ENCODE data around the gene UGT1A7. TPM values are rescaled to one million over a fixed set of nuclear protein-coding genes. Genes with fewer than 3 reads are reported as not detected.

Gene UGT1A7
- polyA plus RNA-seq, 1 donor (not counting 4 experiments of a cell fraction or from before 2014, with no cell fraction given), result 0.87 TPM

GRCh38 chr2:233803994-233804393 lies 122.3 kb downstream of the UGT1A7 start:
- TF ChIP-seq, protein P1, sequence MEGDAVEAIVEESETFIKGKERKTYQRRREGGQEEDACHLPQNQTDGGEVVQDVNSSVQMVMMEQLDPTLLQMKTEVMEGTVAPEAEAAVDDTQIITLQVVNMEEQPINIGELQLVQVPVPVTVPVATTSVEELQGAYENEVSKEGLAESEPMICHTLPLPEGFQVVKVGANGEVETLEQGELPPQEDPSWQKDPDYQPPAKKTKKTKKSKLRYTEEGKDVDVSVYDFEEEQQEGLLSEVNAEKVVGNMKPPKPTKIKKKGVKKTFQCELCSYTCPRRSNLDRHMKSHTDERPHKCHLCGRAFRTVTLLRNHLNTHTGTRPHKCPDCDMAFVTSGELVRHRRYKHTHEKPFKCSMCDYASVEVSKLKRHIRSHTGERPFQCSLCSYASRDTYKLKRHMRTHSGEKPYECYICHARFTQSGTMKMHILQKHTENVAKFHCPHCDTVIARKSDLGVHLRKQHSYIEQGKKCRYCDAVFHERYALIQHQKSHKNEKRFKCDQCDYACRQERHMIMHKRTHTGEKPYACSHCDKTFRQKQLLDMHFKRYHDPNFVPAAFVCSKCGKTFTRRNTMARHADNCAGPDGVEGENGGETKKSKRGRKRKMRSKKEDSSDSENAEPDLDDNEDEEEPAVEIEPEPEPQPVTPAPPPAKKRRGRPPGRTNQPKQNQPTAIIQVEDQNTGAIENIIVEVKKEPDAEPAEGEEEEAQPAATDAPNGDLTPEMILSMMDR (optimal IDR thresholded peaks at IDR 0.05 in 1 of 3, IDR thresholded peaks at IDR 0.05 in 1 of 3, conservative IDR thresholded peaks at IDR 0.05 in 1 of 3; ENCODE audit: extremely low read depth in 1 of 3, insufficient read depth in 2 of 3, low read length in 3 of 3), result no peak
- TF ChIP-seq EZH2 (IDR thresholded peaks at IDR 0.05; ENCODE audit: low read length), result no peak
- DNase-seq (ENCODE audit: low read depth, low spot score), result no peak
- no peaks in the 10 kb centered on the region for H4K20me1 ChIP-seq (ENCODE audit: control insufficient read depth, extremely low read depth, insufficient read depth, low read length)
- no peak overlapping the region for H3K9ac ChIP-seq (ENCODE audit: control insufficient read depth, extremely low read depth, insufficient read depth, low read length)
- no peak for FAIRE-seq
- no peaks in the 10 kb centered on the region for H3K9me1 ChIP-seq (ENCODE audit: control insufficient read depth, extremely low read depth, insufficient read depth, low read length)
- H3K27ac ChIP-seq (ENCODE audit: control insufficient read depth, insufficient read depth, low read length), result no peak overlapping the region
- no peak overlapping the region for H3K4me3 ChIP-seq (ENCODE audit: control insufficient read depth in 2 of 3, extremely low read depth in 1 of 3, insufficient read depth in 2 of 3, low read depth in 1 of 3, low read length in 3 of 3)
- no peak overlapping the region for H2AFZ ChIP-seq (ENCODE audit: control insufficient read depth, low read length)
- H3K79me2 ChIP-seq (ENCODE audit: control insufficient read depth, insufficient read depth, low read length), result no peaks in the 10 kb centered on the region
- H3K9me3 ChIP-seq (ENCODE audit: control insufficient read depth, low read depth, low read length), result no peaks in the 10 kb centered on the region
- H3K4me1 ChIP-seq (ENCODE audit: control insufficient read depth, extremely low read depth, insufficient read depth, low read length), result peaks cover 5% of the 10 kb centered on the region
- no peak overlapping the region for H3K4me2 ChIP-seq (ENCODE audit: control insufficient read depth, extremely low read depth, insufficient read depth, low read depth, low read length)
- H3K36me3 ChIP-seq (ENCODE audit: control insufficient read depth in 2 of 2, extremely low read depth in 1 of 2, insufficient read depth in 2 of 2, low read length in 2 of 2), result no peaks in the 10 kb centered on the region
- dilution Hi-C loops (cut with MboI; ENCODE audit: extremely low pct_ligation_motif_present, low sequenced_read_pairs), result no loop called here
- peaks cover 10% of the 10 kb centered on the region for H3K27me3 ChIP-seq (ENCODE audit: control insufficient read depth, extremely low read depth, insufficient read depth, low read length)

DNA sequence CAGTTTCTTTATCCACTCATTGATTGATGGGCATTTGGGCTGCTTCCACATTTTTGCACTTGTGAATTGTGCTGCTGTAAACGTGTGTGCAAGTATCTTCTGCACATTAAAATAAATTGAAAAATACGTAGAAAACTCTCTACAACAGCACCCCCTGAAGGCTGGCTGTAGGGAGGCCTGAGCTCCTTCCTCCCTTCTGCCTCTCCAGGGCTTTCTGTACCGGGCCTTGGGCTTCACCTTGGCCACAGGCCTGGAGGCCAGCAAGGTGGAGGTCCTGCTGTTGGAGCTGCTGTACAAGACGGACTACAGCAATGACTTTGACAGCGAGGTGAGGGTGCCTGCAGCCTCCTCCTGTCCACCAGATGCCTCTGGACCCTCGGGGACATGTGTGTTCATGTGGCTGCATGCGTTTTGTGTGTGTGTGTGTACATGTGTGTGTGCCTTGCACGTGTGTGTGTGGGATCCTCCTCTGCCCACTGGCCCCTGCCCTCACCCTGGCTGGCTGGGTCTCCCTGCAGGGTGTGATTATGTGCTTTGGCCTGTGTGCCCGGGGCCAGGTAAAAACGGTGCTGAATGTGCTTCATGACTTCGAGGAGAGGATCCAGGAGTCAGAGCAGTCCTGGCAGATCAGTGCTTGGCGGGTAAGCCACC lies 125.6 kb downstream of the UGT1A7 start:
- no peak overlapping the region for H3K9ac ChIP-seq (ENCODE audit: control insufficient read depth, extremely low read depth, insufficient read depth, low read length)
- H3K4me3 ChIP-seq (ENCODE audit: control insufficient read depth in 2 of 3, extremely low read depth in 1 of 3, insufficient read depth in 2 of 3, low read depth in 1 of 3, low read length in 3 of 3), result no peak overlapping the region
- dilution Hi-C loops (cut with MboI; ENCODE audit: extremely low pct_ligation_motif_present, low sequenced_read_pairs), result no loop called here
- H3K4me2 ChIP-seq (ENCODE audit: control insufficient read depth, extremely low read depth, insufficient read depth, low read depth, low read length), result no peak overlapping the region
- no peaks in the 10 kb centered on the region for H3K79me2 ChIP-seq (ENCODE audit: control insufficient read depth, insufficient read depth, low read length)
- H3K27me3 ChIP-seq (ENCODE audit: control insufficient read depth, extremely low read depth, insufficient read depth, low read length), result peaks cover 14% of the 10 kb centered on the region
- H2AFZ ChIP-seq (ENCODE audit: control insufficient read depth, low read length), result no peak overlapping the region
- no peaks in the 10 kb centered on the region for H4K20me1 ChIP-seq (ENCODE audit: control insufficient read depth, extremely low read depth, insufficient read depth, low read length)
- FAIRE-seq, result no peak
- DNase-seq (ENCODE audit: low read depth, low spot score), result no peak
- H3K9me1 ChIP-seq (ENCODE audit: control insufficient read depth, extremely low read depth, insufficient read depth, low read length), result no peaks in the 10 kb centered on the region
- H3K36me3 ChIP-seq (ENCODE audit: control insufficient read depth in 2 of 2, extremely low read depth in 1 of 2, insufficient read depth in 2 of 2, low read length in 2 of 2), result no peaks in the 10 kb centered on the region
- no peak overlapping the region for H3K27ac ChIP-seq (ENCODE audit: control insufficient read depth, insufficient read depth, low read length)
- no peaks in the 10 kb centered on the region for H3K4me1 ChIP-seq (ENCODE audit: control insufficient read depth, extremely low read depth, insufficient read depth, low read length)
- H3K9me3 ChIP-seq (ENCODE audit: control insufficient read depth, low read depth, low read length), result no peaks in the 10 kb centered on the region
- TF ChIP-seq, protein P1 (optimal IDR thresholded peaks at IDR 0.05 in 1 of 3, IDR thresholded peaks at IDR 0.05 in 1 of 3, conservative IDR thresholded peaks at IDR 0.05 in 1 of 3; ENCODE audit: extremely low read depth in 1 of 3, insufficient read depth in 2 of 3, low read length in 3 of 3), result peak; percentile 4 to 30 (median 6)
- TF ChIP-seq EZH2 (IDR thresholded peaks at IDR 0.05; ENCODE audit: low read length), result no peak
